Measurements from ENCODE around the gene SLC6A3.
"Not testable (repeated sequence)": the region's sequence is repeated elsewhere in the genome, so short reads cannot be mapped to it uniquely, and the experiment has no call there.

The SLC6A3 gene

GRCh38 chr5:1461396-1461795 is 16.2 kb upstream of the SLC6A3 start:
- no peak for DNase-seq (ENCODE audit: low spot score)
- TF ChIP-seq, protein P1, sequence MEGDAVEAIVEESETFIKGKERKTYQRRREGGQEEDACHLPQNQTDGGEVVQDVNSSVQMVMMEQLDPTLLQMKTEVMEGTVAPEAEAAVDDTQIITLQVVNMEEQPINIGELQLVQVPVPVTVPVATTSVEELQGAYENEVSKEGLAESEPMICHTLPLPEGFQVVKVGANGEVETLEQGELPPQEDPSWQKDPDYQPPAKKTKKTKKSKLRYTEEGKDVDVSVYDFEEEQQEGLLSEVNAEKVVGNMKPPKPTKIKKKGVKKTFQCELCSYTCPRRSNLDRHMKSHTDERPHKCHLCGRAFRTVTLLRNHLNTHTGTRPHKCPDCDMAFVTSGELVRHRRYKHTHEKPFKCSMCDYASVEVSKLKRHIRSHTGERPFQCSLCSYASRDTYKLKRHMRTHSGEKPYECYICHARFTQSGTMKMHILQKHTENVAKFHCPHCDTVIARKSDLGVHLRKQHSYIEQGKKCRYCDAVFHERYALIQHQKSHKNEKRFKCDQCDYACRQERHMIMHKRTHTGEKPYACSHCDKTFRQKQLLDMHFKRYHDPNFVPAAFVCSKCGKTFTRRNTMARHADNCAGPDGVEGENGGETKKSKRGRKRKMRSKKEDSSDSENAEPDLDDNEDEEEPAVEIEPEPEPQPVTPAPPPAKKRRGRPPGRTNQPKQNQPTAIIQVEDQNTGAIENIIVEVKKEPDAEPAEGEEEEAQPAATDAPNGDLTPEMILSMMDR (IDR thresholded peaks at IDR 0.05; ENCODE audit: extremely low read depth, insufficient read depth, missing control alignments) = no peak
- in situ Hi-C loops (cut with MboI; ENCODE audit: low pct_unique_long_range_greater_than_20kb, low sequenced_read_pairs, unreplicated experiment) = no loop called here

DNA sequence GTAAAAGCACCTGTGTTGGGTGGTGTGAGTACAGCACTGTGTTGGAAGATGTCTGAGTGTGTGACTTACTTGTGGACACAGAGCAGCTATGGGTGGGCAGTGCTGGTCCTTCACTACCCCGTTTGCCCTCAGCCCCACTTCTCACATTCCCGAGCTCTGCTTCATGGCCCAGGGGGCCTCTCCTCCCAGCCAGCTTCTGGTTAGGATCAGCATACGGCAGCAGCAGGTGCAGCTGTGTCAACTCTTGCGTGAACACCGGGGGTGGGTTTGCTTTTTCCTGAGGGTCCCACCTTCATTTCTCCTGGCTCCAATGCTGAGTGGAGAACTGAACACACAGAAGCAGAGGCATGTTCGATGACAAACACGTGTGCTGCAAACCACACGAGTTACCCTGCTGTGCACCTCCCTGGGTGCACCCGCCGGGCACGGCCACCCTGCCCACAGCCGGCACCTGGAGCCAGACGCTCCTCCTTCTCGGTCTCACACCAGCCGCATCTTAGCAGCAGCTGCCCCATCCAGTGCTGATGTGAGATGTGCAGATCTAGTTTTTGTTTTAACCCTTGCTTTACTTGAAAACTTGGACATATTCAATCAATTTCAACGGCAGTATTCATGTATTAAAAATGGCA is 14.9 kb upstream of the SLC6A3 start:
- in situ Hi-C loops (cut with MboI; ENCODE audit: low pct_unique_long_range_greater_than_20kb, low sequenced_read_pairs, unreplicated experiment) = no loop called here
- no peak for DNase-seq (ENCODE audit: low spot score)
- TF ChIP-seq, protein P1 (IDR thresholded peaks at IDR 0.05; ENCODE audit: extremely low read depth, insufficient read depth, missing control alignments) = no peak

DNA sequence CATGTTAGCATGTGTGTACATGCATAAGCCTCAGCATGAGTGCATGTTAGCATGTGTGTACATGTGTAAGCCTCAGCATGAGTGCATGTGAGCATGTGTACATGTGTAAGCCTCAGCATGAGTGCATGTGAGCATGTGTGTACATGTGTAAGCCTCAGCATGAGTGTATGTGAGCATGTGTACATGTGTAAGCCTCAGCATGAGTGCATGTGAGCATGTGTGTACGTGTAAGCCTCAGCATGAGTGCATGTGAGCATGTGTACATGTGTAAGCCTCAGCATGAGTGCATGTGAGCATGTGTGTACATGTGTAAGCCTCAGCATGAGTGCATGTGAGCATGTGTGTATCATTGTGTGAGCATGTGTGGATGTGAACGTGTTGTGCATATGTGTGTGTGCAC is 14.2 kb upstream of the SLC6A3 start:
- in situ Hi-C loops (cut with MboI; ENCODE audit: low pct_unique_long_range_greater_than_20kb, low sequenced_read_pairs, unreplicated experiment); DNase-seq (ENCODE audit: low spot score): not testable (repeated sequence)

GRCh38 chr5:1456110-1456881 is 11.1 kb upstream of the SLC6A3 start:
- DNase-seq (ENCODE audit: low spot score); in situ Hi-C loops (cut with MboI; ENCODE audit: low pct_unique_long_range_greater_than_20kb, low sequenced_read_pairs, unreplicated experiment): not testable (repeated sequence)

- in situ Hi-C loops (cut with MboI; ENCODE audit: low pct_unique_long_range_greater_than_20kb, low sequenced_read_pairs, unreplicated experiment) = no loop called here
These were observed 8.4 kb upstream of the SLC6A3 start for GRCh38 chr5:1453613-1454012.

GRCh38 chr5:1449081-1449630 is 3.9 kb upstream of the SLC6A3 start:
- TF ChIP-seq, protein P1 (IDR thresholded peaks at IDR 0.05; ENCODE audit: extremely low read depth, insufficient read depth, missing control alignments) = no peak
- in situ Hi-C loops (cut with MboI; ENCODE audit: low pct_unique_long_range_greater_than_20kb, low sequenced_read_pairs, unreplicated experiment) = no loop called here
- no peak for DNase-seq (ENCODE audit: low spot score)

More at GRCh38 chr5:1453613-1454012, 8.4 kb upstream of the SLC6A3 start:
- TF ChIP-seq, protein P1 (IDR thresholded peaks at IDR 0.05; ENCODE audit: extremely low read depth, insufficient read depth, missing control alignments) = no peak
- DNase-seq (ENCODE audit: low spot score) = no peak

GRCh38 chr5:1448511-1449011 is 3.3 kb upstream of the SLC6A3 start:
- DNase-seq (ENCODE audit: low spot score) = no peak
- in situ Hi-C loops (cut with MboI; ENCODE audit: low pct_unique_long_range_greater_than_20kb, low sequenced_read_pairs, unreplicated experiment) = no loop called here
- TF ChIP-seq, protein P1 (IDR thresholded peaks at IDR 0.05; ENCODE audit: extremely low read depth, insufficient read depth, missing control alignments) = no peak
